ENCODE results near the gene CERK. TPM values are rescaled to one million over a fixed set of nuclear protein-coding genes. Genes with fewer than 3 reads are reported as not detected.

Gene CERK
- total RNA-seq, 1 experiment from 2014 or later = 61.6 TPM

GRCh38 chr22:46665151-46665695 lies 72.8 kb downstream of the CERK start:
- DNase-seq (ENCODE audit: low read depth in 1 of 2, low spot score in 2 of 2) = no peak

DNA sequence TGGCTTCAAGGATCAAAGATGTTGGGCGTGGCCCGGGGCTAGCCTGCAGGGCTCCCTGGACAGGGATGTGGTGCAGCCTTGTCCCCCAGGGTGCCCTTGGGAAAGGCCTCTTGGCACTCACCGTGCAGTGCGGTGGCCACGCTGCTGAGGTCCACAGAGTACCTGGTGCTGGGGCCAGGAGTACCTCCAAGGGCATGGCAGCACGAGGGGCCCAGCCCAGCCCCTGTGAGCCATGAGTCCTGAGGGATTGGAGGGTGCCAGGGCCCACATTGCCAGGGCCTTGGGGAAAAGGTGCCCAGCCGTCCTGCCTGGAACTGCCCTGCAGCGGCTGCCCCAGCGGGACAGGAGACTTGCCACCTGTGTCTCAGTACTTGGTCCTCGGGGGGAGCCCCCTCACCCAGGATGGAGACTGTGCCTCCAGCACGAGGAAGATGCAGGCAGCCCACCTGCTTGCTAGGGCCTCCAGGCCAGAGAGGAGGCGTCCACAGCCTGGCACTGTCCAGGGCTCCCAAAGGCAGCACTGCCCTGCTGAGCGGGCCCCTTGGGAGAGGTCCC lies 73.7 kb downstream of the CERK start:
- Histone ChIP-seq H3K27ac (no peak overlapping the region), H3K9me3 (replicated peaks) (no peaks in the 10 kb centered on the region), H3K4me3 (no peak overlapping the region), H3K27me3 (replicated peaks) (no peaks in the 10 kb centered on the region), H3K36me3 (no peaks in the 10 kb centered on the region), H3K4me1 (replicated peaks) (no peaks in the 10 kb centered on the region; the same call in 1 of the 2 replicates)
- DNase-seq (ENCODE audit: low read depth in 1 of 2, low spot score in 2 of 2) = no peak

More at GRCh38 chr22:46665151-46665695, 72.8 kb downstream of the CERK start:
- Histone ChIP-seq H3K27me3 (replicated peaks) (no peaks in the 10 kb centered on the region), H3K4me1 (replicated peaks) (no peaks in the 10 kb centered on the region; the same call in 1 of the 2 replicates), H3K9me3 (replicated peaks) (no peaks in the 10 kb centered on the region), H3K4me3 (no peak overlapping the region), H3K27ac (no peak overlapping the region), H3K36me3 (no peaks in the 10 kb centered on the region)

DNA sequence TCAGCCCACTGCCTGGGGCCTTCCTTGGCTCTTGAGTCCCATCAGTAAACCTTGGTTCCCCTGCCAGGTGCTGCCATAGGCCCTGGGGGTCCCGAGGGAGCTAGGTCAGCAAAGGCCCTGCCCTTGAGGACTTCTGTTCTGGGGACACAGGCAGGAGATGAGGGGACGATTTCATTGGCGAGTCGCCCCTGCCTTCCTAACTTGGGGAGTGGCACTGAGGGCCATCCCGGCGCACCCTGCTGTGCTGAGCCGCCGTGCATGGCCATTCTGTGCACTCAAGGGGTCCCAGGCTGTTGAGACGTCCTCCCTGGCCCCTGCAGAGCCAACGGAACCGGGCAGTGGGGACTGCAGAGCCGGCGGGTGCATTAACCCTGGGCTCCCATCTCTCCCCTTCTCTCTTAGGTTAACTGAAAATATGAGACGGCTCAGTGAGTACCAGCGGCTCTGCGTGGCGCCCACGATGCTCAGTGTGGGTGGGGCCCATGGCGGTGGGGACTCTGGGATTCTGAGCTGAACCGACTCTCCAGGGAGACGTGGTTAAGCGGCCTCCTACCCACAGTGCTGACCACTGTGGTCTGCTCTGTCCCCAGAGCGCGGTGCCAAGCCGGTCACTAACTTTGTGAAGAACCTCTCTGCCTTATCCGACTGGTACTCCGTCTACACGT lies 74.5 kb downstream of the CERK start:
- no peak for DNase-seq (ENCODE audit: low read depth in 1 of 2, low spot score in 2 of 2)
- H3K36me3 ChIP-seq = no peaks in the 10 kb centered on the region
- no peaks in the 10 kb centered on the region for H3K27me3 ChIP-seq (replicated peaks)
- H3K4me3 ChIP-seq = no peak overlapping the region
- no peak overlapping the region for H3K27ac ChIP-seq
- no peaks in the 10 kb centered on the region for H3K9me3 ChIP-seq (replicated peaks)
- H3K4me1 ChIP-seq (replicated peaks) = no peaks in the 10 kb centered on the region; the same call in 1 of the 2 replicates

DNA sequence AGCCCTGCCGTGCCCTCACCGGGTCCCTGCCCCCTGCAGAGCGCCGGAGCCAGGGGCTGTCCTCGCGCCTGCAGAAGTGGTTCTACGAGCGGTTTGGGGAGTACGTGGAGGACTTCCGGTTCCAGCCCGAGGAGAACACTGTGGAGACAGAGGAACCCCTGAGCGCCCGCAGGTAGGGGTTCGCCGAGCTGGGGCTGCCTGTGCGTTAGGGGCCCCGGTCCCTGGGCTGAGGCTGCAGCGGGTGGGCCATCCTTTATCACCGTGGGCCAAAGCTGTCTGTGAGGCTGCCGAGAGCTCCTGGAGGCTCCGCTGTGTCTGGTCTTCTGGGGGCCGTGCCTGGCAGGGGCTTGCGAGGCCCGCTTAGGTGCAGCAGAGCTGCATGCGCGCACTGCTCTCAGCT lies 75.1 kb downstream of the CERK start:
- H3K4me1 ChIP-seq (replicated peaks) = no peaks in the 10 kb centered on the region; the same call in 1 of the 2 replicates
- no peaks in the 10 kb centered on the region for H3K27me3 ChIP-seq (replicated peaks)
- H3K27ac ChIP-seq = no peak overlapping the region
- DNase-seq (ENCODE audit: low read depth in 1 of 2, low spot score in 2 of 2) = no peak
- no peaks in the 10 kb centered on the region for H3K36me3 ChIP-seq
- no peak overlapping the region for H3K4me3 ChIP-seq
- no peaks in the 10 kb centered on the region for H3K9me3 ChIP-seq (replicated peaks)

GRCh38 chr22:46662226-46662625 lies 75.8 kb downstream of the CERK start:
- DNase-seq (ENCODE audit: low read depth in 1 of 2, low spot score in 2 of 2) = no peak
- Histone ChIP-seq H3K4me1 (replicated peaks) (no peaks in the 10 kb centered on the region; the same call in 1 of the 2 replicates), H3K27me3 (replicated peaks) (no peaks in the 10 kb centered on the region), H3K27ac (no peak overlapping the region), H3K9me3 (replicated peaks) (no peaks in the 10 kb centered on the region), H3K36me3 (no peaks in the 10 kb centered on the region), H3K4me3 (no peak overlapping the region)

- no peaks in the 10 kb centered on the region for H3K36me3 ChIP-seq
- H3K4me3 ChIP-seq = no peak overlapping the region
- H3K27ac ChIP-seq = no peak overlapping the region
- DNase-seq (ENCODE audit: low read depth in 1 of 2, low spot score in 2 of 2) = no peak
- H3K27me3 ChIP-seq (replicated peaks) = no peaks in the 10 kb centered on the region
- H3K4me1 ChIP-seq (replicated peaks) = no peaks in the 10 kb centered on the region; the same call in 1 of the 2 replicates
- no peaks in the 10 kb centered on the region for H3K9me3 ChIP-seq (replicated peaks)
These were observed 76.7 kb downstream of the CERK start for GRCh38 chr22:46661221-46661851.

GRCh38 chr22:46660604-46661201 lies 77.3 kb downstream of the CERK start:
- no peak for DNase-seq (ENCODE audit: low read depth in 1 of 2, low spot score in 2 of 2)
- H3K4me1 ChIP-seq (replicated peaks) = no peaks in the 10 kb centered on the region; the same call in 1 of the 2 replicates
- no peak overlapping the region for H3K4me3 ChIP-seq
- H3K9me3 ChIP-seq (replicated peaks) = no peaks in the 10 kb centered on the region
- H3K27me3 ChIP-seq (replicated peaks) = no peaks in the 10 kb centered on the region
- no peaks in the 10 kb centered on the region for H3K36me3 ChIP-seq
- H3K27ac ChIP-seq = no peak overlapping the region

- DNase-seq (ENCODE audit: low read depth in 1 of 2, low spot score in 2 of 2) = no peak
- Histone ChIP-seq H3K4me3 (no peak overlapping the region), H3K36me3 (no peaks in the 10 kb centered on the region), H3K27me3 (replicated peaks) (no peaks in the 10 kb centered on the region), H3K4me1 (replicated peaks) (no peaks in the 10 kb centered on the region; the same call in 1 of the 2 replicates), H3K9me3 (replicated peaks) (no peaks in the 10 kb centered on the region), H3K27ac (no peak overlapping the region)
These were observed 78.3 kb downstream of the CERK start for GRCh38 chr22:46659791-46660186.

DNA sequence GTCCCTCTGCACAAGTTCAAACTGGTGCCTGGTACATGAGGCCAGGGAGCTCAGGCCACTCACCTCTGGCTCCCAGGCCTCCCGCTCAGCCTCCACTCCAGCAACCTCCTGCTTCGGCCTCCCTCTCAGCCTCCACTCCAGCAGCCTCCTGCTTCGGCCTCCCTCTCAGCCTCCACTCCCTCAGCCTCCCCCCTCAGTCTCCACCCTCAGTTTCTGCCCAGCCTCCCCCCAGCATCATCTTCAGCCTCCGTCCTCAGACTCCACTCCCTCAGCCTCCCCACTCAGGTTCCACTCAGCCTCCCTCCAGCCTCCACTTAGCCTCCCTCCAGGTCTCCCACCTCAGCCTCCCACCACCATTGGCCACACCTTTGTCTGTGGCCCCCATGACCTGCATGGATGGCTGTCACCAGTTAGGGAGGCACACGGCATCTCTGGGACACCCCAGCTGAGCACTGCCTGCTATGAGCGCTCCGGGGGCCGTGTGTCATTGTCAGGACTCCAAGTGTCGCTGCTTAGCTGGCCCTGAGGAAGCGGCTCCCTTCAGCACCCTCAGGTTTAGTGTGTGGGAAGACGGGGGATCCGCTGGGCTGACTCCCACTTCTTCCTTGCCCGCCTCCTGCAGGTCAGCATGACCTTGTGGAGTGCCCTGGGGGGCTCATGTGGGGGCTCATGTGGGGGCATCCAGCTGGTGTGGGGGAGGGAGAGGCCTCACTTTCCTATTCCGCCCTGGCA lies 78.8 kb downstream of the CERK start:
- no peak for DNase-seq (ENCODE audit: low read depth in 1 of 2, low spot score in 2 of 2)
- Histone ChIP-seq H3K36me3 (no peaks in the 10 kb centered on the region), H3K27ac (no peak overlapping the region), H3K4me3 (no peak overlapping the region), H3K9me3 (replicated peaks) (no peaks in the 10 kb centered on the region), H3K4me1 (replicated peaks) (no peaks in the 10 kb centered on the region; the same call in 1 of the 2 replicates), H3K27me3 (replicated peaks) (no peaks in the 10 kb centered on the region)

GRCh38 chr22:46657996-46658947 lies 79.8 kb downstream of the CERK start:
- Histone ChIP-seq H3K27me3 (replicated peaks) (no peaks in the 10 kb centered on the region), H3K27ac (no peak overlapping the region), H3K9me3 (replicated peaks) (no peaks in the 10 kb centered on the region), H3K4me1 (replicated peaks) (no peaks in the 10 kb centered on the region; the same call in 1 of the 2 replicates), H3K36me3 (no peaks in the 10 kb centered on the region), H3K4me3 (no peak overlapping the region)
- no peak for DNase-seq (ENCODE audit: low read depth in 1 of 2, low spot score in 2 of 2)

- Histone ChIP-seq H3K4me3 (no peak overlapping the region), H3K27me3 (replicated peaks) (no peaks in the 10 kb centered on the region), H3K27ac (no peak overlapping the region), H3K36me3 (no peaks in the 10 kb centered on the region), H3K9me3 (replicated peaks) (no peaks in the 10 kb centered on the region), H3K4me1 (replicated peaks) (peaks cover 4% of the 10 kb centered on the region)
- no peak for DNase-seq (ENCODE audit: low read depth in 1 of 2, low spot score in 2 of 2)
These were observed 80.4 kb downstream of the CERK start for GRCh38 chr22:46657655-46657953.

GRCh38 chr22:46656856-46657654 lies 81.0 kb downstream of the CERK start:
- no peaks in the 10 kb centered on the region for H3K36me3 ChIP-seq
- H3K4me3 ChIP-seq = no peak overlapping the region
- DNase-seq (ENCODE audit: low read depth in 1 of 2, low spot score in 2 of 2) = no peak
- H3K27ac ChIP-seq = no peak overlapping the region
- no peaks in the 10 kb centered on the region for H3K27me3 ChIP-seq (replicated peaks)
- peaks cover 10% of the 10 kb centered on the region for H3K4me1 ChIP-seq (replicated peaks)
- no peaks in the 10 kb centered on the region for H3K9me3 ChIP-seq (replicated peaks)
